Measurements from ENCODE around the gene CLDN15. TPM values are rescaled to one million over a fixed set of nuclear protein-coding genes. Genes with fewer than 3 reads are reported as not detected.

The CLDN15 gene
- polyA plus RNA-seq, 1 donor (not counting 4 experiments of a cell fraction or from before 2014, with no cell fraction given), result 2.4 TPM

DNA sequence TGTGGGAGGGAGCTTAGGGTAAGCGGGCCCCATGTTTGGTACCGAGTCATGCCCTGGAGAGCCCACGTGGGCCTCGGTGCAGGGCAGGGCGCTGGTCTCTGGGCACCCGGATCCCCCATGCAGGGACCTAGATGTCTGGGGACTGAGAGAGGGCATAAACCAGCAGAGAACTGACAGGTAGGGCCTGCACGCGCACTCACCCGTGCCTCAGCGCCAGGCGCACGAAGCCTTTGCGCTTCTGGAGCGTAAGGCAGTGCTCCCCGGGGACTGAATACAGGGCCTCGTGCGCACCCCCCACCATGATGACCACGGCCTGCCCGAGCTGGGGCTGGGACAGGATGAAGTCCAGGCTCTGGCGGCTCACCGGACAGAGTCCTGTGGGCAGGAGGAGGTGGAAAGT, 39.6 kb downstream of the CLDN15 start:
- FAIRE-seq (no peak), DNase-seq (ENCODE audit: low read depth, low spot score) (no peak)
- Histone ChIP-seq H4K20me1 (ENCODE audit: control insufficient read depth, extremely low read depth, insufficient read depth, low read length) (no peaks in the 10 kb centered on the region), H3K4me1 (ENCODE audit: control insufficient read depth, extremely low read depth, insufficient read depth, low read length) (no peaks in the 10 kb centered on the region), H3K79me2 (ENCODE audit: control insufficient read depth, insufficient read depth, low read length) (no peaks in the 10 kb centered on the region), H2AFZ (ENCODE audit: control insufficient read depth, low read length) (no peak overlapping the region), H3K27ac (ENCODE audit: control insufficient read depth, insufficient read depth, low read length) (no peak overlapping the region), H3K9me1 (ENCODE audit: control insufficient read depth, extremely low read depth, insufficient read depth, low read length) (no peaks in the 10 kb centered on the region), H3K4me3 (ENCODE audit: control insufficient read depth in 2 of 3, extremely low read depth in 1 of 3, insufficient read depth in 2 of 3, low read depth in 1 of 3, low read length in 3 of 3) (no peak overlapping the region), H3K4me2 (ENCODE audit: control insufficient read depth, extremely low read depth, insufficient read depth, low read depth, low read length) (no peak overlapping the region), H3K36me3 (ENCODE audit: control insufficient read depth in 2 of 2, extremely low read depth in 1 of 2, insufficient read depth in 2 of 2, low read length in 2 of 2) (no peaks in the 10 kb centered on the region), H3K9me3 (ENCODE audit: control insufficient read depth, low read depth, low read length) (no peaks in the 10 kb centered on the region), H3K27me3 (ENCODE audit: control insufficient read depth, extremely low read depth, insufficient read depth, low read length) (peaks cover 26% of the 10 kb centered on the region), H3K9ac (ENCODE audit: control insufficient read depth, extremely low read depth, insufficient read depth, low read length) (no peak overlapping the region)
- dilution Hi-C loops (cut with MboI; ENCODE audit: extremely low pct_ligation_motif_present, low sequenced_read_pairs), result no loop called here
- TF ChIP-seq, protein P1, sequence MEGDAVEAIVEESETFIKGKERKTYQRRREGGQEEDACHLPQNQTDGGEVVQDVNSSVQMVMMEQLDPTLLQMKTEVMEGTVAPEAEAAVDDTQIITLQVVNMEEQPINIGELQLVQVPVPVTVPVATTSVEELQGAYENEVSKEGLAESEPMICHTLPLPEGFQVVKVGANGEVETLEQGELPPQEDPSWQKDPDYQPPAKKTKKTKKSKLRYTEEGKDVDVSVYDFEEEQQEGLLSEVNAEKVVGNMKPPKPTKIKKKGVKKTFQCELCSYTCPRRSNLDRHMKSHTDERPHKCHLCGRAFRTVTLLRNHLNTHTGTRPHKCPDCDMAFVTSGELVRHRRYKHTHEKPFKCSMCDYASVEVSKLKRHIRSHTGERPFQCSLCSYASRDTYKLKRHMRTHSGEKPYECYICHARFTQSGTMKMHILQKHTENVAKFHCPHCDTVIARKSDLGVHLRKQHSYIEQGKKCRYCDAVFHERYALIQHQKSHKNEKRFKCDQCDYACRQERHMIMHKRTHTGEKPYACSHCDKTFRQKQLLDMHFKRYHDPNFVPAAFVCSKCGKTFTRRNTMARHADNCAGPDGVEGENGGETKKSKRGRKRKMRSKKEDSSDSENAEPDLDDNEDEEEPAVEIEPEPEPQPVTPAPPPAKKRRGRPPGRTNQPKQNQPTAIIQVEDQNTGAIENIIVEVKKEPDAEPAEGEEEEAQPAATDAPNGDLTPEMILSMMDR (optimal IDR thresholded peaks at IDR 0.05 in 1 of 3, IDR thresholded peaks at IDR 0.05 in 1 of 3, conservative IDR thresholded peaks at IDR 0.05 in 1 of 3; ENCODE audit: extremely low read depth in 1 of 3, insufficient read depth in 2 of 3, low read length in 3 of 3), result no peak
- TF ChIP-seq EZH2 (IDR thresholded peaks at IDR 0.05; ENCODE audit: low read length), result no peak

DNA sequence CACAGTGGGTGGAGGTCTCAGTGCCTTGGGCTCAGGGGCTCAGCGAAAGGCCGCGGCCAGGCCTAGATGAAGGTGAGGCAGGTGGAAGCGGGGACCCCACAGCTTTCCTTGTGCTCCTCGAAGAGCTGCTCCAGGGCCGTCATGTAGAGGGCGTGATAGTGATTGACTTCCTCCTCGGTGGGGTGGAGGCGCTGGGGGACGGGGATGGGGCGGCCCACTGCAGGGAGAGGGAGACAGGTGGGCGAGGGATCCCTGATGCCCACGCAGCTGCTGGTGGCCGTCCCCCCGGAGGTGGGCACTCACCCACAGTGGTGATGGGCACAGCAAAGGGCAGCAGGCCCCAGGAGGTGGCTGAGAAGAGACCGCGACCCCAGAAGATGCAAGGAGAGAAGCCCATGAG, 41.7 kb downstream of the CLDN15 start:
- Histone ChIP-seq H3K9me1 (ENCODE audit: control insufficient read depth, extremely low read depth, insufficient read depth, low read length) (no peaks in the 10 kb centered on the region), H3K79me2 (ENCODE audit: control insufficient read depth, insufficient read depth, low read length) (no peaks in the 10 kb centered on the region), H3K9me3 (ENCODE audit: control insufficient read depth, low read depth, low read length) (no peaks in the 10 kb centered on the region), H3K27ac (ENCODE audit: control insufficient read depth, insufficient read depth, low read length) (no peak overlapping the region), H3K9ac (ENCODE audit: control insufficient read depth, extremely low read depth, insufficient read depth, low read length) (no peak overlapping the region), H2AFZ (ENCODE audit: control insufficient read depth, low read length) (no peak overlapping the region), H3K36me3 (ENCODE audit: control insufficient read depth in 2 of 2, extremely low read depth in 1 of 2, insufficient read depth in 2 of 2, low read length in 2 of 2) (no peaks in the 10 kb centered on the region), H3K4me2 (ENCODE audit: control insufficient read depth, extremely low read depth, insufficient read depth, low read depth, low read length) (no peak overlapping the region), H3K4me3 (ENCODE audit: control insufficient read depth in 2 of 3, extremely low read depth in 1 of 3, insufficient read depth in 2 of 3, low read depth in 1 of 3, low read length in 3 of 3) (no peak overlapping the region), H4K20me1 (ENCODE audit: control insufficient read depth, extremely low read depth, insufficient read depth, low read length) (no peaks in the 10 kb centered on the region), H3K27me3 (ENCODE audit: control insufficient read depth, extremely low read depth, insufficient read depth, low read length) (peaks cover 5% of the 10 kb centered on the region), H3K4me1 (ENCODE audit: control insufficient read depth, extremely low read depth, insufficient read depth, low read length) (no peaks in the 10 kb centered on the region)
- TF ChIP-seq, protein P1 (optimal IDR thresholded peaks at IDR 0.05 in 1 of 3, IDR thresholded peaks at IDR 0.05 in 1 of 3, conservative IDR thresholded peaks at IDR 0.05 in 1 of 3; ENCODE audit: extremely low read depth in 1 of 3, insufficient read depth in 2 of 3, low read length in 3 of 3), result no peak
- no peak for TF ChIP-seq EZH2 (IDR thresholded peaks at IDR 0.05; ENCODE audit: low read length)
- dilution Hi-C loops (cut with MboI; ENCODE audit: extremely low pct_ligation_motif_present, low sequenced_read_pairs), result no loop called here
- FAIRE-seq (no peak), DNase-seq (ENCODE audit: low read depth, low spot score) (no peak)

All from keratinocyte (primary cell).